ENCODE measurements around the gene DCTPP1. TPM values are rescaled to one million over a fixed set of nuclear protein-coding genes. Genes with fewer than 3 reads are reported as not detected.

DCTPP1 gene
- total and polyA plus RNA-seq, 9 of the 15 experiments (the other 6 are each of a cell fraction or from before 2014, with no cell fraction given) = 45.0 to 132 (median 80.6) TPM

DNA sequence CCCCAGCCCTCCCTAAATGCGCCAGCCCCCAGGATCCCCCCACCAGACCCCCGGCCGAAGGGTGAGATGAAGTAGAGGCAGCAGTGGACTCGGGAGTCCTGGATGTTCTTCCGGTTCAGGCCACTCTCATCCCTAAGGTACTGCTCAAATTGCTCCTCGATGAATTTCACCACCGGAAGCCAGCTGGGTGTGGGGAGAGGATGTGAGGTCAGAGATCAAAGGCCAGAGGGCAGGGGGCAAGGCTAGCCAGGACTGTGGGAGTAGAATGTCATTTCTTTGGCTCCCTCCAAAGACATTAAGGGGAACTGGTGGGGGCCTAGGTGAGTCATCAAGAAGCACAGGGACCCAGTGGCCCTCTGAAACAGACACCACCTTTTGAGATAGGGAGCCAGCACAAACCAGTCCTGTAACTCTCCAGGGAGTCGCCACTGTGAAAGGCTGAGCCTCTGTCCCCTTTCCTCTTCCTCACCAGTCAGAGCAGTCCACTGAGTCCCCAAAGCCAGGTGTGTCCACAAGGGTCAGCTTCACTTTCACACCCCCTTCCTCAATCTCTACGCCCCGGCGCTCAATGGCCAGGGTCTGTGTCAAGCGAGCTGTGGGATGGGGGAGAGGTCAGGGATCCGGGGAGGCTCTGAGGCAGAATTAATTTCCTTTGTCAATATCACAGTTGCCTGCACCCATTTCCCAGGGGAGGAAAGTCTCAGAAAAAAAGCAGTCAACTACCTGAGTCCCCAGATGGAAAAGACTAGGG is 48.4 kb downstream of the DCTPP1 start (continued):
- TF ChIP-seq, protein P1, sequence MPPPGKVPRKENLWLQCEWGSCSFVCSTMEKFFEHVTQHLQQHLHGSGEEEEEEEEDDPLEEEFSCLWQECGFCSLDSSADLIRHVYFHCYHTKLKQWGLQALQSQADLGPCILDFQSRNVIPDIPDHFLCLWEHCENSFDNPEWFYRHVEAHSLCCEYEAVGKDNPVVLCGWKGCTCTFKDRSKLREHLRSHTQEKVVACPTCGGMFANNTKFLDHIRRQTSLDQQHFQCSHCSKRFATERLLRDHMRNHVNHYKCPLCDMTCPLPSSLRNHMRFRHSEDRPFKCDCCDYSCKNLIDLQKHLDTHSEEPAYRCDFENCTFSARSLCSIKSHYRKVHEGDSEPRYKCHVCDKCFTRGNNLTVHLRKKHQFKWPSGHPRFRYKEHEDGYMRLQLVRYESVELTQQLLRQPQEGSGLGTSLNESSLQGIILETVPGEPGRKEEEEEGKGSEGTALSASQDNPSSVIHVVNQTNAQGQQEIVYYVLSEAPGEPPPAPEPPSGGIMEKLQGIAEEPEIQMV (tag; conservative IDR thresholded peaks at IDR 0.05; ENCODE audit: low read depth) = no peak
- TF ChIP-seq TBP (optimal IDR thresholded peaks at IDR 0.05; ENCODE audit: low read depth, low read length) (peak; percentile 74), ZNF224 (CRISPR knock-in tag; IDR thresholded peaks at IDR 0.05) (no peak), ZSCAN29 (IDR thresholded peaks at IDR 0.05) (no peak), MAZ (CRISPR knock-in tag; conservative IDR thresholded peaks at IDR 0.05 in 1 of 2, IDR thresholded peaks at IDR 0.05 in 1 of 2) (peak; percentile 60 to 78; a peak in 2 of 4 replicates), DDX20 (tag; IDR thresholded peaks at IDR 0.05; ENCODE audit: low read depth) (no peak), NFE2L1 (tag; IDR thresholded peaks at IDR 0.05; ENCODE audit: borderline replicate concordance, low read depth) (no peak), ETV5 (CRISPR knock-in tag; IDR thresholded peaks at IDR 0.05; ENCODE audit: low read depth) (peak; percentile 87), SMC3 (conservative IDR thresholded peaks at IDR 0.05; ENCODE audit: insufficient read depth, low read depth, low read length) (no peak), ZBTB7A (IDR thresholded peaks at IDR 0.05; ENCODE audit: borderline replicate concordance, control insufficient read depth, low read depth, low read length) (peak; percentile 95), NFIC (IDR thresholded peaks at IDR 0.05) (no peak; the same call in 1 of the 2 replicates), ARNT (IDR thresholded peaks at IDR 0.05) (no peak), KAT8 (IDR thresholded peaks at IDR 0.05; ENCODE audit: low read depth) (no peak), HNRNPL (IDR thresholded peaks at IDR 0.05; ENCODE audit: low read depth, low read length) (no peak), ZNF717 (CRISPR knock-in tag; IDR thresholded peaks at IDR 0.05) (no peak), RBM39 (optimal IDR thresholded peaks at IDR 0.05; ENCODE audit: low read depth, low read length) (no peak), ZNF79 (CRISPR knock-in tag; IDR thresholded peaks at IDR 0.05; ENCODE audit: low read depth) (no peak)
- TF ChIP-seq, protein P2, sequence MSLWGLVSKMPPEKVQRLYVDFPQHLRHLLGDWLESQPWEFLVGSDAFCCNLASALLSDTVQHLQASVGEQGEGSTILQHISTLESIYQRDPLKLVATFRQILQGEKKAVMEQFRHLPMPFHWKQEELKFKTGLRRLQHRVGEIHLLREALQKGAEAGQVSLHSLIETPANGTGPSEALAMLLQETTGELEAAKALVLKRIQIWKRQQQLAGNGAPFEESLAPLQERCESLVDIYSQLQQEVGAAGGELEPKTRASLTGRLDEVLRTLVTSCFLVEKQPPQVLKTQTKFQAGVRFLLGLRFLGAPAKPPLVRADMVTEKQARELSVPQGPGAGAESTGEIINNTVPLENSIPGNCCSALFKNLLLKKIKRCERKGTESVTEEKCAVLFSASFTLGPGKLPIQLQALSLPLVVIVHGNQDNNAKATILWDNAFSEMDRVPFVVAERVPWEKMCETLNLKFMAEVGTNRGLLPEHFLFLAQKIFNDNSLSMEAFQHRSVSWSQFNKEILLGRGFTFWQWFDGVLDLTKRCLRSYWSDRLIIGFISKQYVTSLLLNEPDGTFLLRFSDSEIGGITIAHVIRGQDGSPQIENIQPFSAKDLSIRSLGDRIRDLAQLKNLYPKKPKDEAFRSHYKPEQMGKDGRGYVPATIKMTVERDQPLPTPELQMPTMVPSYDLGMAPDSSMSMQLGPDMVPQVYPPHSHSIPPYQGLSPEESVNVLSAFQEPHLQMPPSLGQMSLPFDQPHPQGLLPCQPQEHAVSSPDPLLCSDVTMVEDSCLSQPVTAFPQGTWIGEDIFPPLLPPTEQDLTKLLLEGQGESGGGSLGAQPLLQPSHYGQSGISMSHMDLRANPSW (CRISPR knock-in tag; IDR thresholded peaks at IDR 0.05) = no peak
- TF ChIP-seq, protein P3, sequence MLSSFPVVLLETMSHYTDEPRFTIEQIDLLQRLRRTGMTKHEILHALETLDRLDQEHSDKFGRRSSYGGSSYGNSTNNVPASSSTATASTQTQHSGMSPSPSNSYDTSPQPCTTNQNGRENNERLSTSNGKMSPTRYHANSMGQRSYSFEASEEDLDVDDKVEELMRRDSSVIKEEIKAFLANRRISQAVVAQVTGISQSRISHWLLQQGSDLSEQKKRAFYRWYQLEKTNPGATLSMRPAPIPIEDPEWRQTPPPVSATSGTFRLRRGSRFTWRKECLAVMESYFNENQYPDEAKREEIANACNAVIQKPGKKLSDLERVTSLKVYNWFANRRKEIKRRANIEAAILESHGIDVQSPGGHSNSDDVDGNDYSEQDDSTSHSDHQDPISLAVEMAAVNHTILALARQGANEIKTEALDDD (IDR thresholded peaks at IDR 0.05) = peak; percentile 51; the same call in 1 of the 2 replicates
- TF ChIP-seq, protein P4, sequence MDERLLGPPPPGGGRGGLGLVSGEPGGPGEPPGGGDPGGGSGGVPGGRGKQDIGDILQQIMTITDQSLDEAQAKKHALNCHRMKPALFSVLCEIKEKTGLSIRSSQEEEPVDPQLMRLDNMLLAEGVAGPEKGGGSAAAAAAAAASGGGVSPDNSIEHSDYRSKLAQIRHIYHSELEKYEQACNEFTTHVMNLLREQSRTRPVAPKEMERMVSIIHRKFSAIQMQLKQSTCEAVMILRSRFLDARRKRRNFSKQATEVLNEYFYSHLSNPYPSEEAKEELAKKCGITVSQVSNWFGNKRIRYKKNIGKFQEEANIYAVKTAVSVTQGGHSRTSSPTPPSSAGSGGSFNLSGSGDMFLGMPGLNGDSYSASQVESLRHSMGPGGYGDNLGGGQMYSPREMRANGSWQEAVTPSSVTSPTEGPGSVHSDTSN (CRISPR knock-in tag; IDR thresholded peaks at IDR 0.05; ENCODE audit: low read depth) = no peak
- TF ChIP-seq, protein P4 (tag; conservative IDR thresholded peaks at IDR 0.05; ENCODE audit: low read depth) = no peak

Data from K562 (cell line).